Esophagus mucosa (tissue), 1 donor: ENCODE data around the gene DERL2. TPM values are rescaled to one million over a fixed set of nuclear protein-coding genes. Genes with fewer than 3 reads are reported as not detected.

Experiments
- ATAC-seq: fragments of 200-7000 bp; cut with Tn5 transposase; one replicate; pipeline ENCODE4 v1.9.1; 2020
- total RNA-seq: library from RNA; stranded (reverse); gene quantifications from one replicate; pipeline ENCODE4 v1.2.4, GENCODE V29; 2023
- donor health status: DM: yes; HTN: yes; CAD: no.

The DERL2 gene
- total RNA-seq, 1 donor from 2014 or later, result 35.0 TPM

- ATAC-seq, result peak; percentile 44
Measured at GRCh38 chr17:5500589-5501391, 14.8 kb upstream of the DERL2 start.

- ATAC-seq, result no peak
Measured at GRCh38 chr17:5500247-5500588, 14.2 kb upstream of the DERL2 start.

- peak; percentile 34 for ATAC-seq
Measured at GRCh38 chr17:5499476-5500231, 13.7 kb upstream of the DERL2 start.

- ATAC-seq, result no peak
Measured at GRCh38 chr17:5492970-5493369, 7.0 kb upstream of the DERL2 start.

- ATAC-seq, result no peak
Measured at GRCh38 chr17:5488752-5489151, 2.8 kb upstream of the DERL2 start.

- peak; percentile 97 for ATAC-seq
Measured at GRCh38 chr17:5486206-5487124, 487 bp upstream of the DERL2 start, which contains the start of gene MIS12. TSS of gene MIS12 (plus strand) at chr17:5486566. CDS start at chr17:5488863, 2,297 bp downstream.

GRCh38 chr17:5481451-5481850 lies 4.5 kb downstream of the DERL2 start:
- ATAC-seq, result no peak

- no peak for ATAC-seq
Measured at GRCh38 chr17:5480962-5481361, 5.0 kb downstream of the DERL2 start.

- ATAC-seq, result no peak
Measured at GRCh38 chr17:5478992-5479391, 7.0 kb downstream of the DERL2 start.

- ATAC-seq, result no peak
Measured at GRCh38 chr17:5473906-5474305, 12.1 kb downstream of the DERL2 start.

- ATAC-seq, result no peak
Measured at GRCh38 chr17:5472511-5472910, 13.5 kb downstream of the DERL2 start.

- peak; percentile 14 for ATAC-seq
Measured at GRCh38 chr17:5468075-5468473, 17.9 kb downstream of the DERL2 start.

GRCh38 chr17:5467416-5467815 lies 18.6 kb downstream of the DERL2 start:
- no peak for ATAC-seq

GRCh38 chr17:5466295-5466694 lies 19.7 kb downstream of the DERL2 start:
- no peak for ATAC-seq

- ATAC-seq, result no peak
Measured at GRCh38 chr17:5464717-5465507, 21.1 kb downstream of the DERL2 start.

GRCh38 chr17:5446786-5447185 lies 39.2 kb downstream of the DERL2 start:
- ATAC-seq, result no peak

- no peak for ATAC-seq
Measured at GRCh38 chr17:5444209-5444608, 41.8 kb downstream of the DERL2 start.

GRCh38 chr17:5443728-5444127 lies 42.2 kb downstream of the DERL2 start:
- no peak for ATAC-seq

GRCh38 chr17:5439446-5439764 lies 46.6 kb downstream of the DERL2 start:
- ATAC-seq, result no peak

GRCh38 chr17:5438716-5439445 lies 47.1 kb downstream of the DERL2 start, which contains the start of gene C1QBP:
TSS of gene C1QBP (minus strand) at chr17:5439155. CDS start at chr17:5439073, 82 bp downstream.
- peak; percentile 96 for ATAC-seq

- no peak for ATAC-seq
Measured at GRCh38 chr17:5437721-5438317, 48.2 kb downstream of the DERL2 start.
